GM04503 (cell line): ENCODE data around the gene HNRNPC.
"Not testable (repeated sequence)": the region's sequence is repeated elsewhere in the genome, so short reads cannot be mapped to it uniquely, and the experiment has no call there.

ENCODE experiments used
- DNase-seq: peaks from one replicate; pipeline ENCODE4 v3.0.0-alpha.2; 2012; ENCODE audit warnings: low read depth

Gene HNRNPC

GRCh38 chr14:21244544-21244943 is 24.7 kb downstream of the HNRNPC start:
- no peak for DNase-seq

DNA sequence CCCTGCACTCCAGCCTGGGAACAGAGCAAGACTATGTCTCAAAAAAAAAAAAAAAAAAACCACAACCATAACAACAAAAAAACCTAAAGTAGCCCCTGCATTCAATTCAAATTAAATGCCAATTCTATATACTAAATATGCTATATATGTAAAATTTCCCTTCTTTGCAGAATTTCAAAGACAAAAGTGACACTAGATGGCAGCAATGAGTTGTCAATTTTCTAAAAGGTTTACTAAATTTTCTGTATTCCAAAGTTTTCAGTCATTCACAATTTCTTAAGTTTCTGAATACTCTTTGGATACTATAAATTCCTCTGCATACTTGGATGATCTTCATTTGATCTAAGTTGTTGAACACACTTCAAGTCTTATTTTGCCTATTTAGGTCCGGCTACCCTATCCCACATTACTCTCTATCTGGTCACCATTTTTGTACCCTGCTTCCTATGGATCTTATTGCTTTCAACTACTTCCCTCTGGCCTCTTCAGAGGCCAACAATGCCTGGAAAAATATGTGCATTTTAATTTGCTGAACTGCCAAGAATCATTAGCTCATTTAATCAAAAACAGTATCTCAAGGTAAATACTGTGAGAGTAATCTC is 27.9 kb downstream of the HNRNPC start:
- DNase-seq: no peak

DNA sequence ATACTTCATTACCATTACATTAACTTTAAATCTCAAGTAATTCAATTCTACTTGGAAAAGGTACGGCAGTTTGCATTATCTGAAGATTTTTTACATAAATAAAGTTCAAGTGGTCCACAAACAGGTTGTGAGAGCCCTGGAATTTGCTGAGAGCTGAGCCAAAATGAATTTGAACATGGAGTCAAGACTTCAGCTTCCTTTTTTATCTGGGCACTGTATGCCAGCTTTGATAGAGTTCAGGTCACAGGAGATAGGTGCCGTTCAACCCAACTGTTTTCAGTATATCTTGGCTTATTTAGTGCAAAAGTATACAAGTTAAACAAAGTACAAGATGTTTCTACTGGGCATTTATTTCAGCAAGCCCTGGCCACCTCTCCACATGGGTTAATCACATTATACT is 28.8 kb downstream of the HNRNPC start:
- no peak for DNase-seq

- no peak for DNase-seq
Observed at GRCh38 chr14:21238823-21239518, 30.3 kb downstream of the HNRNPC start.

- DNase-seq: no peak
Observed at GRCh38 chr14:21236948-21237797, 32.1 kb downstream of the HNRNPC start.

- no peak for DNase-seq
Observed at GRCh38 chr14:21234112-21234511, 35.1 kb downstream of the HNRNPC start.

- no peak for DNase-seq
Observed at GRCh38 chr14:21233457-21234076, 35.7 kb downstream of the HNRNPC start.

DNA sequence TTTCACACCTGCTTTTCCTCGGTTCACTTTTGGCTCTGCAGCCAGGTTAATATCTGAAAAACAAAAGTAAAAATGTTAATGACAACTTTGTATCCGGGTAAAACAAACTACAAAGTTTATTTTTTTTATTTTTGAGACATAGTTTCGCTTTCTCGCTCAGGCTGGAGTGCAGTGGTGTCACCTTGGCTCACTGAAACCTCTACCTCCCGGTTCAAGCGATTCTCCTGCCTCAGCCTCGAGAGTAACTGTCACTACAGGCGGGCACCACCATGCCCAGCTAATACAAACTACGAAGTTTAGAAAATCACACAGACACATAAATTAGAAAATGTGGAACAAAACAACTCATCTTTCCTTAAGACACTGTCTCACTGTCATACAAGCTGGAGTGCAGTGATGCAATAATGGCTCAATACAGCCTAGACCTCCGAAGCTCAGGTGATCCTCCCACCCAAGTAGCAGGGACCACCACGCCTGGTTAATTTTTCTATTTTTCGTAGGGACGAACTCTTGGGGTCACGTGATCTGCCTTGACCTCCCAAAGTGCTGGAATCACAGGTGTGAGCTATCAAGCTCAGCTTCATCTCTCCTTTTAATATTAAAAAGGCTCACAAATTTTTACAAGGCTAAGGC is 38.1 kb downstream of the HNRNPC start:
- DNase-seq: no peak

DNA sequence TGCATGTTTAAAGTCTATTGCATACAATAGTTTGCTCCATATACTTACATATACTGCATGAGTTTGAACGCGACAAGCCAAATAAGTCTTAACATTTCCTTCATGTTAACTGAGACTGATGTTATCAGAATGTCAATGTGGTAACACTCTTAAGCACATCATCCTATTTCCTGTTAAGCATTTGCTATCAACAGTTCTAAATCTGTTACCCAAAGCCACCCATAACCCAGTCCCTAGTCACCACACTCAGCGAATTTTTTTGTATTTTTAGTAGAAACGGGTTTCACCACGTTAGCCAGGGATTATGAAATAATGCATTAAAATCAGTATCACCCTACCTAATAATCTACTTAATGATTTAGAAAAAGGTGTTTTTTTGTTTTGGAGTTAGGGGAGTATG is 39.4 kb downstream of the HNRNPC start:
- no peak for DNase-seq

DNA sequence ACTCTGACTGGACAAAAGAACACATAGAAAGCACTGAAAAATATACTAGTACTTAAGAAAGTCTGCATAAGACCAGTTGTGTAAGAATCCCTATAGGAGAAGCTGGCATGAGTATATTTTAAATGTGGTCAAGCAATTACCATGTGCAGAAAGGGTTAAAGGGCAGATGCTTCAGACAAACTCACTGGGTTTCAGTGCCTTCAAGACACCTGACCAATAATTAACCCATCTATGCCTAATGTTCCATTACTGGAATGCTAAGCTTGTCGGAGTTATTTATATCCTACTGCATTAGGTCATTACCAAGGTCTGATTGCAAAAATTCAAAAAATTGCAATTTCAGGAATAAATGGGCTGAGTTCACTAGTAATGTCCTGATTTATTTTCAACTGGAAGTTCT is 41.3 kb downstream of the HNRNPC start:
- DNase-seq: no peak

DNA sequence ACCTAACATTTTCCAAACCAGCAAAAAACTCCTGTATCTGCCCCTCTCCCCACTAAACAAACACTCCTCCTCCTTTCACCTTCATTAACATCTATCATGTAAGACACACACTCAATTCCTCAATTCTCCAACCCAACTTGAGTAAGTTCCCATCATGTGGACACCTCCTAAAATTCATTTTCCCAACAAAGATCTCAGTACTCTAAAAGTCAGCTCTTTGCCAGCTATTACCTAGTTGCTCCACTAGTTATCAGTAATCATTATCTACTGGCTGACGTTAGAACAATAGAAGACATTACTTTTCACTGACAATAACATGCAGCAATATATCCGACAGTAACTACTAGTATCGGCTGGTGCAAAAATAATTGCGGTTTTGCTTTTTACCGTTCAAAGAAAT is 42.1 kb downstream of the HNRNPC start:
- DNase-seq: no peak

- DNase-seq: no peak
Observed at GRCh38 chr14:21226467-21226866, 42.8 kb downstream of the HNRNPC start.

- DNase-seq: not testable (repeated sequence)
Observed at GRCh38 chr14:21225164-21225563, 44.1 kb downstream of the HNRNPC start.

- DNase-seq: no peak
Observed at GRCh38 chr14:21220874-21221477, 48.3 kb downstream of the HNRNPC start.

DNA sequence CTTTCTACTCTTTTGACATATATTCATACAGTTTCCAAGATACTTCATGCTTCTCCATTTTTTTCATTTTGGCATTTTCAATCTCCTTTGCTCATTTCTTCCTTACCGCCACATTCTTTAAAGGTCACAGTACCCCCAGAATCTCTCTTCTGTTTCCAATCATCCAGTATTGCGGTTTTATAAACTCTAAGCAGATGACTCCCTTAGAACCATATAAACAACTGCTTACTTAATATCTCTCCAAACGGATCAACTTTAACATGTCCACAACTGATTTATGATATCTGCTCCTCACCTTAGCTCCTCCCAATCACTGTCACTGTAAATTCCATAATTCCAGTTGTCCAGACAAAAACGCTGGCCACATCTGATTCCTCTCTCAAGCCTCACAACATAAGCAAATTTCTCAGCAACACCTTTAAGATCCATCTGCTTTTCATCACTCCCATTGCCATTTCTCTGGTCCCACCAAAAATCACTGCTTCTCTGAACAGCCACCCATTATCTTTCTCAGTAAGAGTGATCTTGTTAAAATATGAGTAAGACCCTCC is 49.6 kb downstream of the HNRNPC start:
- no peak for DNase-seq

DNA sequence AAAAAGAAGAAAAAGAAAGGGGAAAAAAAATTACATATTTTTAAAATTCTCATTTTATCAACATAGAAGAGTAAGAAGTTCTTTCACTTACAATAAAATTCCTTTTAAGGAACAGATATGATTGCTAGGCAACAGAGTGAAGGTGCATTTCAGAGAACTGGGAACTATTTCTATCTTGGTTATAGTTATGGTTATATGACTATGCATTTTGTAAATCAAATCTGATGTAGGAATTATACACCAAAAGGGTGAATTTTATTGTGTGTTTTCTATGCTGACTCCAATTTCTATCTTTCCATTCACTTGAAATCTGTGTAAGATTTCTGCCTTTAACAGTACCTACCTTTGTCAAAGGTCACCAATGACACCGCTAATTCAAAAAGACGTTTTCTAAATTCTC is 50.1 kb downstream of the HNRNPC start:
- no peak for DNase-seq

GRCh38 chr14:21215879-21216251 is 53.4 kb downstream of the HNRNPC start:
- DNase-seq: no peak

DNA sequence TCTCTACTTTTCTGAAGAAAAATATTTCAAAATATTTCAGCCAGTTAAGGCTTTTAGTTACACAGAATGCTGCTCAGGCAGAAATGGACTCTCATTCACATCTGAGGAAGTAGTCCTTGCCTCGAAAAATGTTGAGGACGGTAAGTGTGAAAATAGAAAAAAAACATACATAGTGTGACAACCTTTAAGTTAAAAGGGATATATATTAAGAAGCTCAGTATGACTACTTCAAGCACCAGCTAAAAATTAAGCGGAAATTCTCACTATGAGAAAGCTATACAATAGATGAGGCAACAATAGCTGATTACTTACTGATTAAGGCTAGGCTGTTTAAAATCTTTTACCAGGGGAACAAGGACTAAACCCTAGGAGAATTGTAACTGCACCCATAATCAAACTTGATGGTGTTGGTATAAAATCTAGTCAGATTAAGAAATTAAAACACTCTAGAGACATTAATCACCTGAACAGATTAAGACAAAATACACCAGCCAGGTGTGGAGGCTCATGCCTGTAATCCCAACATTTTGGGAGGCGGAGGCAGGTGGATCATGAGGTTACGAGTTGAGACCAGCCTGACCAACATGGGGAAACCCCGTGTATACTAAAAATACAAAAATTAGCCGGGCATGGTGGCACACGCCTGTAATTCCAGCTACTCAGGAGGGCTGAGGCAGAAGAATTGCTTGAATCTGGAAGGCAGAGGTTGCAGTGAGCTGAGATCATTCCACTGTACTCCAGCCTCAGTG is 53.9 kb downstream of the HNRNPC start:
- no peak for DNase-seq

DNA sequence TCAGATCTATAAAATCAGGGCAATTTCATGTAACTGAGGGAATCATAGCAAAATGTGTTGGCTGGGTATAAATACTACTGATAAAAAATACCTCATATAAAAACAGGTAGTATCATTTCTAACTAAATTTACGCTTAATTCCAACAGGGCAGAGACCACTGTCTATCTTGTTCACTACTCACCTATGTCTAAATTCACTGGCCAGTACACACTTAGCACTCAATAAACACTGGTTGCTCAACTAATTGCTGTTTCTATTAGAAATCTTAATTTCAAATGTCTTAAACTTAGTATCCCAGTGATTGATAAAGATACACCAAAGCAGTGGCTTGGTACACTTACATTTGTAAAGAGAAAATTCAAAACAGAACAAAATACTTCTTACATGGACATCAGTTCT is 55.6 kb downstream of the HNRNPC start:
- DNase-seq: no peak

GRCh38 chr14:21212824-21213223 is 56.4 kb downstream of the HNRNPC start:
- DNase-seq: not testable (repeated sequence)

- DNase-seq: no peak
Observed at GRCh38 chr14:21211509-21211908, 57.7 kb downstream of the HNRNPC start.
